ENCODE measurements around the gene MAPK14. TPM values are rescaled to one million over a fixed set of nuclear protein-coding genes. Genes with fewer than 3 reads are reported as not detected.

MAPK14 gene
- polyA plus RNA-seq, 2 of the 4 experiments (the other 2 are of a cell fraction), result 19.4 to 36.7 TPM

DNA sequence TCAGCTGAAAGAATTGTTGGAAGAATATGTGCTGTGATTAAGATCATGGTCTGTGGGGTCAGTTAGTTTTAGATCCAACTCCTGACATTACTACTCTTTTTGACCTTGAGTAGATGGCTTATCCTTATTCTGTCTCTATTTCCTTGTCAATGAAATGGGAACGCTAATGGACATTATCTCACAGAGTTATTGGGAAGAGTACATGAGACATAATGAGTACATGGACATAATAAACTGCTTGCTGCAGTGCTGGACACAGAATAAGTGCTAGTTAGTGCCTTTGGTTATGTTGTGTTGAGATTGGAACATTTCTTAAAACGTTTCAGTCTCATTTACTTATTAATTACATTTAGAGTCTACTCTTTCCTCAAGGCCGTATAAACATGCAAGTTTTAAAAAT lies 42.6 kb downstream of the MAPK14 start:
- H3K4me2 ChIP-seq, result no peak overlapping the region
- FAIRE-seq, result no peak
- no peak for ATAC-seq
- no peaks in the 10 kb centered on the region for H3K9me3 ChIP-seq
- WGBS (ENCODE audit: missing lambda C conversion rate), result 77% methylated on average over 3 of the region's 3 CpGs
- H3K4me1 ChIP-seq, result peaks cover 28% of the 10 kb centered on the region
- no peak overlapping the region for H3K4me3 ChIP-seq
- no peak for DNase-seq (ENCODE audit: low read depth in 1 of 2, low spot score in 1 of 2)
- POLR2A ChIA-PET, result no interaction called here
- TF ChIP-seq, protein P1, sequence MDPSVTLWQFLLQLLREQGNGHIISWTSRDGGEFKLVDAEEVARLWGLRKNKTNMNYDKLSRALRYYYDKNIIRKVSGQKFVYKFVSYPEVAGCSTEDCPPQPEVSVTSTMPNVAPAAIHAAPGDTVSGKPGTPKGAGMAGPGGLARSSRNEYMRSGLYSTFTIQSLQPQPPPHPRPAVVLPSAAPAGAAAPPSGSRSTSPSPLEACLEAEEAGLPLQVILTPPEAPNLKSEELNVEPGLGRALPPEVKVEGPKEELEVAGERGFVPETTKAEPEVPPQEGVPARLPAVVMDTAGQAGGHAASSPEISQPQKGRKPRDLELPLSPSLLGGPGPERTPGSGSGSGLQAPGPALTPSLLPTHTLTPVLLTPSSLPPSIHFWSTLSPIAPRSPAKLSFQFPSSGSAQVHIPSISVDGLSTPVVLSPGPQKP (IDR thresholded peaks at IDR 0.05; ENCODE audit: low read depth, low read length), result no peak
- no peak for TF ChIP-seq RARB (CRISPR knock-in tag; IDR thresholded peaks at IDR 0.05)
- no peak for TF ChIP-seq TP53 (CRISPR knock-in tag; IDR thresholded peaks at IDR 0.05)
- no peak for TF ChIP-seq ZFP36 (IDR thresholded peaks at IDR 0.05; ENCODE audit: borderline replicate concordance, partially characterized antibody)
- no peak for TF ChIP-seq POLR2AphosphoS2 (conservative IDR thresholded peaks at IDR 0.05; ENCODE audit: low read length)
- no peak for TF ChIP-seq MYC (IDR thresholded peaks at IDR 0.05; ENCODE audit: borderline replicate concordance, low read length)
- TF ChIP-seq, protein P2, sequence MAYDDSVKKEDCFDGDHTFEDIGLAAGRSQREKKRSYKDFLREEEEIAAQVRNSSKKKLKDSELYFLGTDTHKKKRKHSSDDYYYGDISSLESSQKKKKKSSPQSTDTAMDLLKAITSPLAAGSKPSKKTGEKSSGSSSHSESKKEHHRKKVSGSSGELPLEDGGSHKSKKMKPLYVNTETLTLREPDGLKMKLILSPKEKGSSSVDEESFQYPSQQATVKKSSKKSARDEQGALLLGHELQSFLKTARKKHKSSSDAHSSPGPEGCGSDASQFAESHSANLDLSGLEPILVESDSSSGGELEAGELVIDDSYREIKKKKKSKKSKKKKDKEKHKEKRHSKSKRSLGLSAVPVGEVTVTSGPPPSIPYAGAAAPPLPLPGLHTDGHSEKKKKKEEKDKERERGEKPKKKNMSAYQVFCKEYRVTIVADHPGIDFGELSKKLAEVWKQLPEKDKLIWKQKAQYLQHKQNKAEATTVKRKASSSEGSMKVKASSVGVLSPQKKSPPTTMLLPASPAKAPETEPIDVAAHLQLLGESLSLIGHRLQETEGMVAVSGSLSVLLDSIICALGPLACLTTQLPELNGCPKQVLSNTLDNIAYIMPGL (CRISPR knock-in tag; IDR thresholded peaks at IDR 0.05; ENCODE audit: borderline replicate concordance), result no peak
- TF ChIP-seq, protein P3, sequence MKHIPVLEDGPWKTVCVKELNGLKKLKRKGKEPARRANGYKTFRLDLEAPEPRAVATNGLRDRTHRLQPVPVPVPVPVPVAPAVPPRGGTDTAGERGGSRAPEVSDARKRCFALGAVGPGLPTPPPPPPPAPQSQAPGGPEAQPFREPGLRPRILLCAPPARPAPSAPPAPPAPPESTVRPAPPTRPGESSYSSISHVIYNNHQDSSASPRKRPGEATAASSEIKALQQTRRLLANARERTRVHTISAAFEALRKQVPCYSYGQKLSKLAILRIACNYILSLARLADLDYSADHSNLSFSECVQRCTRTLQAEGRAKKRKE (CRISPR knock-in tag; IDR thresholded peaks at IDR 0.05; ENCODE audit: low read depth), result no peak
- TF ChIP-seq ZNF302 (CRISPR knock-in tag; IDR thresholded peaks at IDR 0.05), result no peak
- TF ChIP-seq, protein P4, sequence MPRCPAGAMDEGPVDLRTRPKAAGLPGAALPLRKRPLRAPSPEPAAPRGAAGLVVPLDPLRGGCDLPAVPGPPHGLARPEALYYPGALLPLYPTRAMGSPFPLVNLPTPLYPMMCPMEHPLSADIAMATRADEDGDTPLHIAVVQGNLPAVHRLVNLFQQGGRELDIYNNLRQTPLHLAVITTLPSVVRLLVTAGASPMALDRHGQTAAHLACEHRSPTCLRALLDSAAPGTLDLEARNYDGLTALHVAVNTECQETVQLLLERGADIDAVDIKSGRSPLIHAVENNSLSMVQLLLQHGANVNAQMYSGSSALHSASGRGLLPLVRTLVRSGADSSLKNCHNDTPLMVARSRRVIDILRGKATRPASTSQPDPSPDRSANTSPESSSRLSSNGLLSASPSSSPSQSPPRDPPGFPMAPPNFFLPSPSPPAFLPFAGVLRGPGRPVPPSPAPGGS (IDR thresholded peaks at IDR 0.05), result no peak
- no peak for TF ChIP-seq KDM1A (IDR thresholded peaks at IDR 0.05; ENCODE audit: low read depth)
- TF ChIP-seq, protein P5, sequence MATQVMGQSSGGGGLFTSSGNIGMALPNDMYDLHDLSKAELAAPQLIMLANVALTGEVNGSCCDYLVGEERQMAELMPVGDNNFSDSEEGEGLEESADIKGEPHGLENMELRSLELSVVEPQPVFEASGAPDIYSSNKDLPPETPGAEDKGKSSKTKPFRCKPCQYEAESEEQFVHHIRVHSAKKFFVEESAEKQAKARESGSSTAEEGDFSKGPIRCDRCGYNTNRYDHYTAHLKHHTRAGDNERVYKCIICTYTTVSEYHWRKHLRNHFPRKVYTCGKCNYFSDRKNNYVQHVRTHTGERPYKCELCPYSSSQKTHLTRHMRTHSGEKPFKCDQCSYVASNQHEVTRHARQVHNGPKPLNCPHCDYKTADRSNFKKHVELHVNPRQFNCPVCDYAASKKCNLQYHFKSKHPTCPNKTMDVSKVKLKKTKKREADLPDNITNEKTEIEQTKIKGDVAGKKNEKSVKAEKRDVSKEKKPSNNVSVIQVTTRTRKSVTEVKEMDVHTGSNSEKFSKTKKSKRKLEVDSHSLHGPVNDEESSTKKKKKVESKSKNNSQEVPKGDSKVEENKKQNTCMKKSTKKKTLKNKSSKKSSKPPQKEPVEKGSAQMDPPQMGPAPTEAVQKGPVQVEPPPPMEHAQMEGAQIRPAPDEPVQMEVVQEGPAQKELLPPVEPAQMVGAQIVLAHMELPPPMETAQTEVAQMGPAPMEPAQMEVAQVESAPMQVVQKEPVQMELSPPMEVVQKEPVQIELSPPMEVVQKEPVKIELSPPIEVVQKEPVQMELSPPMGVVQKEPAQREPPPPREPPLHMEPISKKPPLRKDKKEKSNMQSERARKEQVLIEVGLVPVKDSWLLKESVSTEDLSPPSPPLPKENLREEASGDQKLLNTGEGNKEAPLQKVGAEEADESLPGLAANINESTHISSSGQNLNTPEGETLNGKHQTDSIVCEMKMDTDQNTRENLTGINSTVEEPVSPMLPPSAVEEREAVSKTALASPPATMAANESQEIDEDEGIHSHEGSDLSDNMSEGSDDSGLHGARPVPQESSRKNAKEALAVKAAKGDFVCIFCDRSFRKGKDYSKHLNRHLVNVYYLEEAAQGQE (IDR thresholded peaks at IDR 0.05), result no peak
- no peak for TF ChIP-seq RNF2 (IDR thresholded peaks at IDR 0.05; ENCODE audit: borderline replicate concordance, low read depth)
- no peak for TF ChIP-seq EP300 (IDR thresholded peaks at IDR 0.05)
- CTCF ChIA-PET, result interaction anchor here (1.2 to 2.9 kb wide), 2 partner anchors 25 to 270 kb away, joined by 3 to 13 read pairs; no protein-coding TSS in a partner anchor
- no peak overlapping the region for H3K27ac ChIP-seq

DNA sequence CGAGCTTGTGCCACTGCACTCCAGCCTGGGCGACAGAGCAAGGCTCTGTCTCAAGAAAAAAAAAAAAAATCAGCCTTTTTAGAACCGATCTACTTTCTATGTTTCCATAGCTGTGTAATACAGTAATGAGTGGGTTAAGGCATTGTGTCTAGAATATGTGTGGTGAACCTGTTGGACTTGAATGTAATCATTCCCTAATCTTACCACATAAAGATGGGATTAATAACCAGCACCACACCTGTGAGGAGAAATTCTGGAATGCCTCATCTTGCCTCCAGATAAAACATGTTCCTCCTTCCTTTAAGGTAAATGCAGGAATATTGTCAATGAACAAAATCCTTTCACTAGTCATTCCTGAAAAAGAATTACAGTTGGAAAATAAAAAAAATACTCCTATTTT lies 43.7 kb downstream of the MAPK14 start:
- H3K4me1 ChIP-seq, result peaks cover 18% of the 10 kb centered on the region
- DNase-seq (ENCODE audit: low read depth in 1 of 2, low spot score in 1 of 2) (no peak), ATAC-seq (no peak), FAIRE-seq (no peak)
- WGBS (ENCODE audit: missing lambda C conversion rate), result 99% methylated on average over 3 of the region's 3 CpGs
- H3K9me3 ChIP-seq, result no peaks in the 10 kb centered on the region
- ChIA-PET CTCF (interaction anchor here (2.9 kb wide), 1 partner anchor 24 kb away, joined by 13 read pairs; no protein-coding TSS in a partner anchor), POLR2A (no interaction called here)
- H3K27ac ChIP-seq, result no peak overlapping the region
- no peak overlapping the region for H3K4me3 ChIP-seq
- TF ChIP-seq POLR2AphosphoS2 (conservative IDR thresholded peaks at IDR 0.05; ENCODE audit: low read length) (no peak), TFCP2L1 (CRISPR knock-in tag; IDR thresholded peaks at IDR 0.05) (no peak), HDAC2 (IDR thresholded peaks at IDR 0.05) (no peak), CBX8 (IDR thresholded peaks at IDR 0.05) (no peak), EHMT2 (IDR thresholded peaks at IDR 0.05; ENCODE audit: low read depth) (no peak), MAZ (IDR thresholded peaks at IDR 0.05; ENCODE audit: borderline replicate concordance, low read depth, low read length) (no peak), EP300 (IDR thresholded peaks at IDR 0.05) (no peak), ZC3H11A (IDR thresholded peaks at IDR 0.05) (no peak), MYC (IDR thresholded peaks at IDR 0.05; ENCODE audit: borderline replicate concordance, low read length) (no peak), NFE2L2 (conservative IDR thresholded peaks at IDR 0.05; ENCODE audit: low read length) (no peak), PHF8 (IDR thresholded peaks at IDR 0.05; ENCODE audit: borderline replicate concordance, low read depth) (no peak), HOXA7 (CRISPR knock-in tag; IDR thresholded peaks at IDR 0.05) (no peak), RAD21 (conservative IDR thresholded peaks at IDR 0.05 in 1 of 2, IDR thresholded peaks at IDR 0.05 in 1 of 2) (no peak), GATA3 (IDR thresholded peaks at IDR 0.05; ENCODE audit: borderline replicate concordance) (no peak), SREBF2 (IDR thresholded peaks at IDR 0.05) (no peak), RCOR1 (IDR thresholded peaks at IDR 0.05; ENCODE audit: low read depth, low read length) (no peak)
- TF ChIP-seq, protein P6, sequence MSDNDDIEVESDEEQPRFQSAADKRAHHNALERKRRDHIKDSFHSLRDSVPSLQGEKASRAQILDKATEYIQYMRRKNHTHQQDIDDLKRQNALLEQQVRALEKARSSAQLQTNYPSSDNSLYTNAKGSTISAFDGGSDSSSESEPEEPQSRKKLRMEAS (IDR thresholded peaks at IDR 0.05), result no peak
- TF ChIP-seq, protein P3 (CRISPR knock-in tag; IDR thresholded peaks at IDR 0.05; ENCODE audit: low read depth), result no peak
- H3K4me2 ChIP-seq, result no peak overlapping the region
